SKM-1 (cell line): Measurements from ENCODE around the gene TNFSF13B.
"Not testable (repeated sequence)": the region's sequence is repeated elsewhere in the genome, so short reads cannot be mapped to it uniquely, and the experiment has no call there.

Experiments used
- DNase-seq: peaks from one replicate; lab custom pipeline; 2025; ENCODE audit not compliant: unreplicated experiment; lab: John Stamatoyannopoulos, UW

The TNFSF13B gene

GRCh38 chr13:108281901-108282300 is 12.4 kb downstream of the TNFSF13B start:
- no peak for DNase-seq

GRCh38 chr13:108283110-108283509 is 13.6 kb downstream of the TNFSF13B start:
- no peak for DNase-seq

- no peak for DNase-seq
Measured at GRCh38 chr13:108288741-108289140, 19.2 kb downstream of the TNFSF13B start.

- no peak for DNase-seq
Measured at GRCh38 chr13:108289819-108290218, 20.3 kb downstream of the TNFSF13B start.

GRCh38 chr13:108297114-108297513 is 27.6 kb downstream of the TNFSF13B start:
- DNase-seq = no peak

GRCh38 chr13:108302279-108302678 is 32.8 kb downstream of the TNFSF13B start:
- DNase-seq = no peak

GRCh38 chr13:108304170-108305016 is 34.9 kb downstream of the TNFSF13B start:
- no peak for DNase-seq

GRCh38 chr13:108305655-108306054 is 36.1 kb downstream of the TNFSF13B start:
- no peak for DNase-seq

- no peak for DNase-seq
Measured at GRCh38 chr13:108306860-108307259, 37.3 kb downstream of the TNFSF13B start.

GRCh38 chr13:108311596-108311995 is 42.1 kb downstream of the TNFSF13B start:
- not testable (repeated sequence) for DNase-seq

GRCh38 chr13:108313382-108313781 is 43.9 kb downstream of the TNFSF13B start:
- no peak for DNase-seq

- no peak for DNase-seq
Measured at GRCh38 chr13:108315273-108315672, 45.8 kb downstream of the TNFSF13B start.

GRCh38 chr13:108315991-108316390 is 46.5 kb downstream of the TNFSF13B start:
- no peak for DNase-seq

GRCh38 chr13:108316413-108316812 is 46.9 kb downstream of the TNFSF13B start:
- DNase-seq = no peak

GRCh38 chr13:108322206-108322824 is 52.8 kb downstream of the TNFSF13B start:
- DNase-seq = peak; percentile 71

GRCh38 chr13:108323031-108323430 is 53.5 kb downstream of the TNFSF13B start:
- peak; percentile 39 for DNase-seq

GRCh38 chr13:108325863-108326262 is 56.3 kb downstream of the TNFSF13B start:
- no peak for DNase-seq

- DNase-seq = peak; percentile 70
Measured at GRCh38 chr13:108326309-108326708, 56.8 kb downstream of the TNFSF13B start.

- DNase-seq = no peak
Measured at GRCh38 chr13:108328848-108329247, 59.3 kb downstream of the TNFSF13B start.

- DNase-seq = no peak
Measured at GRCh38 chr13:108332791-108333190, 63.3 kb downstream of the TNFSF13B start.

- peak; percentile 30 for DNase-seq
Measured at GRCh38 chr13:108342369-108343289, 73.1 kb downstream of the TNFSF13B start.
